CD4-positive, alpha-beta T cell treated with Interleukin-12 subunit alpha and Interleukin-12 subunit beta, for 1 hour (primary cell): Measurements from ENCODE around the gene CDKL2.
"Not testable (repeated sequence)": the region's sequence is repeated elsewhere in the genome, so short reads cannot be mapped to it uniquely, and the experiment has no call there.

Experiments
- DNase-seq: peaks from one replicate; pipeline ENCODE4 v3.0.0-alpha.2; 2020

Gene CDKL2

GRCh38 chr4:75630174-75630936 is at the start of gene CDKL2:
TSS of gene CDKL2 (minus strand) at chr4:75630528. CDS start at chr4:75625988, 4,540 bp downstream.
- DNase-seq, result peak; percentile 94

GRCh38 chr4:75678965-75679364 is 48.6 kb upstream of the CDKL2 start:
- no peak for DNase-seq

GRCh38 chr4:75678473-75678872 is 48.1 kb upstream of the CDKL2 start:
- no peak for DNase-seq

GRCh38 chr4:75675004-75675531 is 44.7 kb upstream of the CDKL2 start:
- DNase-seq, result no peak

GRCh38 chr4:75673959-75674328 is 43.6 kb upstream of the CDKL2 start:
- DNase-seq, result no peak

GRCh38 chr4:75673027-75673958 is 43.0 kb upstream of the CDKL2 start, which contains the start of gene G3BP2:
TSS of gene G3BP2 (minus strand) at chr4:75673411. CDS start at chr4:75662025, 11,386 bp downstream.
- peak; percentile 99 for DNase-seq

GRCh38 chr4:75672461-75673026 is 42.2 kb upstream of the CDKL2 start:
- peak; percentile 83 for DNase-seq

- no peak for DNase-seq
Measured at GRCh38 chr4:75671802-75672421, 41.6 kb upstream of the CDKL2 start.

GRCh38 chr4:75668596-75668995 is 38.3 kb upstream of the CDKL2 start:
- no peak for DNase-seq

GRCh38 chr4:75667636-75668035 is 37.3 kb upstream of the CDKL2 start:
- DNase-seq, result not testable (repeated sequence)

GRCh38 chr4:75666299-75666698 is 36.0 kb upstream of the CDKL2 start:
- DNase-seq, result no peak

- DNase-seq, result not testable (repeated sequence)
Measured at GRCh38 chr4:75664604-75665003, 34.3 kb upstream of the CDKL2 start.

- no peak for DNase-seq
Measured at GRCh38 chr4:75662626-75663025, 32.3 kb upstream of the CDKL2 start.

- no peak for DNase-seq
Measured at GRCh38 chr4:75660491-75660890, 30.2 kb upstream of the CDKL2 start.

GRCh38 chr4:75659512-75660031 is 29.2 kb upstream of the CDKL2 start:
- no peak for DNase-seq

- no peak for DNase-seq
Measured at GRCh38 chr4:75658876-75659275, 28.5 kb upstream of the CDKL2 start.

- DNase-seq, result peak; percentile 57
Measured at GRCh38 chr4:75655562-75655961, 25.2 kb upstream of the CDKL2 start.

GRCh38 chr4:75654905-75655304 is 24.6 kb upstream of the CDKL2 start:
- DNase-seq, result peak; percentile 52

- DNase-seq, result no peak
Measured at GRCh38 chr4:75653845-75654503, 23.6 kb upstream of the CDKL2 start.

- DNase-seq, result no peak
Measured at GRCh38 chr4:75644095-75644494, 13.8 kb upstream of the CDKL2 start.

- no peak for DNase-seq
Measured at GRCh38 chr4:75643651-75644050, 13.3 kb upstream of the CDKL2 start.
